ENCODE data around the gene GLIS1. TPM values are rescaled to one million over a fixed set of nuclear protein-coding genes. Genes with fewer than 3 reads are reported as not detected.
A peak's percentile ranks its signal among the peaks of the same experiment; 100 is the strongest.

The GLIS1 gene
- total RNA-seq, 1 donor from 2014 or later = 2.5 TPM

DNA sequence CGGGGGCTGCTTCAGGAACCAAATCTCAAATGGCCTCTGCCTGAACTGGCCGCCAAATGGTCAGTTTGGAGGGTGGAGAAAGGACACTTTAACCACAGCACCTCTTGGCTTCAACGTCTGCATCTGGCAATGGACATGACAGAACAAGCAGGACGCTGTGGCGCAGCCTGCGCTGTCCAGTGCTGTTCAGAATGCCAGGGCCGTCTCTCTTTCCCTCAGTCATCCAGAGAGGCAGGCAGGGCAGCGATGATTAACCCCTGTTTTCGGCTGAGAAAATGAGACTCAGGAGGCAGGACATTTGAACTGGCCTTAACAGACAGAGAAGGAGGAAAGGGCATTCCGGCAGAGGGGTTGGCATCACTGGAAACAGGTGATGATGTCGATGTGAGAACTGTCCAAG, 48.6 kb downstream of the GLIS1 start:
- DNase-seq (ENCODE audit: low read depth) = no peak
- no peak overlapping the region for H3K4me3 ChIP-seq (ENCODE audit: low read depth, low read length)
- TF ChIP-seq, protein P1, sequence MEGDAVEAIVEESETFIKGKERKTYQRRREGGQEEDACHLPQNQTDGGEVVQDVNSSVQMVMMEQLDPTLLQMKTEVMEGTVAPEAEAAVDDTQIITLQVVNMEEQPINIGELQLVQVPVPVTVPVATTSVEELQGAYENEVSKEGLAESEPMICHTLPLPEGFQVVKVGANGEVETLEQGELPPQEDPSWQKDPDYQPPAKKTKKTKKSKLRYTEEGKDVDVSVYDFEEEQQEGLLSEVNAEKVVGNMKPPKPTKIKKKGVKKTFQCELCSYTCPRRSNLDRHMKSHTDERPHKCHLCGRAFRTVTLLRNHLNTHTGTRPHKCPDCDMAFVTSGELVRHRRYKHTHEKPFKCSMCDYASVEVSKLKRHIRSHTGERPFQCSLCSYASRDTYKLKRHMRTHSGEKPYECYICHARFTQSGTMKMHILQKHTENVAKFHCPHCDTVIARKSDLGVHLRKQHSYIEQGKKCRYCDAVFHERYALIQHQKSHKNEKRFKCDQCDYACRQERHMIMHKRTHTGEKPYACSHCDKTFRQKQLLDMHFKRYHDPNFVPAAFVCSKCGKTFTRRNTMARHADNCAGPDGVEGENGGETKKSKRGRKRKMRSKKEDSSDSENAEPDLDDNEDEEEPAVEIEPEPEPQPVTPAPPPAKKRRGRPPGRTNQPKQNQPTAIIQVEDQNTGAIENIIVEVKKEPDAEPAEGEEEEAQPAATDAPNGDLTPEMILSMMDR (conservative IDR thresholded peaks at IDR 0.05; ENCODE audit: low read depth, low read length) = no peak

DNA sequence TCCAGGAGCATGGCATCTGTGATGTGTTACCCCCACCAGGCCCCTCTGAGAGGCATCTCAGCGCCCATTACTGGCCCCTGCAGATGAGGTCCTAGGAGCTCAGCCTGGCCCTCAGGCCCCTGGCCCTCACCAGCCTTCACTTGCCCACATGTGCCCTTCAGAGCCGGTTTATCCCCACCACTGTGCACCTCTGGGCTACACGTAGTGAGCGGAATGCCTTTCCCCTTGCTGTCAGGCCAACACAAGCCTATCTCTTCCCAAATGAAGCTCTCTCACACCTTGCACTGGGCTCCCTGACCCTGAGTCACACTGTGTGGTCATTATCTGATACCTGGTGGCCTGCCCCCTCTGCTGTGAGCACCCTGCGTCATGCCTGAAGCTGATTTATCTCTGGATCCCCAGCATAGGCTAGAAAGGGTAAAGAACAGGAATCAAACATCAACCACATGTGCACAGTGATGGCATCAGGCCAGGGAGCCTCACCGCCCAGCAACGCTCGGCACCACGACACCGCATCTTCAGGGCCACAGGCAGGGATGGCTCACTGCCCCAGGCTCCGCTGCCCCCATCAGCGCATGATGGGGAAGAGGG, 49.1 kb downstream of the GLIS1 start:
- TF ChIP-seq, protein P1 (conservative IDR thresholded peaks at IDR 0.05; ENCODE audit: low read depth, low read length) = no peak
- DNase-seq (ENCODE audit: low read depth) = no peak
- no peak overlapping the region for H3K4me3 ChIP-seq (ENCODE audit: low read depth, low read length)

DNA sequence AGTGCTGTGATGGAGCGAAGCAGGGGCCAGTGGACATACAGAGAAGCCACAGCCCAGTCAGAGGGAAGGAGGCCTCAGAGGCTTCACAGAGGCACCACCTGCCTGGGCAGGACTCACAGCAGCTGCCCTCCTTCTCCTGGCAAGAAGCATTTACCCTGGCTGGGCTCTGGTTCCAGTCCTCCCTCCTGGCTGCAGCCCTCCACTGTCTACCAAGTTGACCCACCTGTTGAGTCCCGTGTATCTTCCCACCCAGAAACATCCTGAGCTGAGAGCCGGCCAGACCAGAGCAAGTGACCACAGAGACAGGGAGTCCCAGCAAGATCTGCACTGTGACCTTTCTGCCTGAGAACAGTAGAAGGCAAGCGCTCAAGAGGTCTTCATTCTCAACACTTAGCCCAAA, 49.7 kb downstream of the GLIS1 start:
- TF ChIP-seq, protein P1 (conservative IDR thresholded peaks at IDR 0.05; ENCODE audit: low read depth, low read length) = no peak
- H3K4me3 ChIP-seq (ENCODE audit: low read depth, low read length) = no peak overlapping the region
- DNase-seq (ENCODE audit: low read depth) = no peak

DNA sequence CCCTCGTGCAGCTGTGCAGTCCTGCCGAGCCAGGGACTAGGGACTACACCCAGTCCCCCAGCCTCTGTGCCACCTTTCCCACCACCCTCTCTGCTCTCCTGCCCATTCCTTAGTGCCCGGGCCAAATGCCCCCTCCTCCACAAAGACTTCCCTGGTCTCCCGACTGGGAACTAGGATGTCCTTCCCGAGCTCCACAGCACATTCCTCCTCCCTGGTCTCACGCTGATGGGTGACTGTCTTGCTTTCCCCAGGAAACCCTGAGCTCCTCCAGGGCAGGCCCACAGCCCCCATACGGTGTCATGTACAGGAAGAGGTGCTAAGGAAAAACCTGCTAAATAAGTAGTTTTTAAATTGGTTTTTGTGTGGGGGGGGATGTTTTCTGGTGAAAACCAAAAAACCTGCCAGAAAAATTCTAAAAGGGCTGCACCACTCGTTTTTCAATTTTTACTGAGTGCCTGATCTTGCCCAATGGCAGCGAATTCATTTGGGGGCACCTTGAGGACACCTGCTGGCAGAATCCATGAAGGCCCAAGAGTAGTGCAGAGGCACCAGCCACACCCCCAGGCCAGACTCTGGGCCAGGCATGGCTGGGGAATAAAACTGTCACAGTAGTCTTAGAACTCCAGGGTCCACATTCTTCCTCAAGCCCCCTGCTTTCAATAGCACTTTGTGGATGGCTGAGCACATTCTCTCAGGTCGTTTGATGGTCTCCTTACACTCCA, 50.4 kb downstream of the GLIS1 start:
- TF ChIP-seq, protein P1 (conservative IDR thresholded peaks at IDR 0.05; ENCODE audit: low read depth, low read length) = peak; percentile 15
- no peak overlapping the region for H3K4me3 ChIP-seq (ENCODE audit: low read depth, low read length)
- DNase-seq (ENCODE audit: low read depth) = no peak

DNA sequence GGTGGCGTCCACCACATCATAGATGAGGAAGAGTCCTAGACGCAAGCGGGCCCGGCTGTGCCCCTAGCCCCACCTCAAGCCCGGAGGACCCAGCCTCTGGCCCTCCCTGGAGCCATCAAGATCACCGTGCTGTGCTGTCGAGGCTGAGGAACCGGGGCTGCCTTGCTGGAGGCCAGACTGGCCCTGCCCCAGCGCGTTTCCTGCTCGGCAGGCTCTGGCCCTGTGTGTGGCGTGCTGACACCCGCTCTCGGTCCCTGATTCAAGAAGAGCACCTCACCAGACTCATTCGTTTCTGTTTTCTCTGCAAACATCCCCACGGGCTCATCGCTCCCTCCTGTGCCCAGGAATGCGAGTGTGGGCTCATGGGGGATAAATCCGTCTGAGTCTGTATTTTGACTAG, 51.1 kb downstream of the GLIS1 start:
- H3K4me3 ChIP-seq (ENCODE audit: low read depth, low read length) = no peak overlapping the region
- DNase-seq (ENCODE audit: low read depth) = no peak
- TF ChIP-seq, protein P1 (conservative IDR thresholded peaks at IDR 0.05; ENCODE audit: low read depth, low read length) = no peak

DNA sequence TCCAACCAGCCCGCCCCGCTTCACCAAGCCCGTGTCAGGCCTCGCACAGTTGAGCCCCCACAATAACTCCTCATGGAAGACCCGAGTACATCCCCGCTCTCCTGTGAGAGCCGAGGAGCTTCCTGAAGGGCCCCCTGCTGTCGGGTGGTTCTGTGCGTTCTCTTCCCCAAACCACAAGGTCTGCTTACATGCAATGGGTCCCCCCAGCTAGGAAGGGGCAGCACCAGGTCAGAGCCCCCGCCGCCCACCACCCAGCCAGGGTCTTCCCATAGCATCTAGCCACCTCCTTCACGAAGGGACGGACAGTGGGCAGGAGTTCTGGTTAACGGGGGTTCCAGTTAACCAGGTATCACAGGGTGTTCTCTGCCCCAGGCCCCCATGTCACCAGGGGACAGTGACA, 51.5 kb downstream of the GLIS1 start:
- DNase-seq (ENCODE audit: low read depth) = no peak
- TF ChIP-seq, protein P1 (conservative IDR thresholded peaks at IDR 0.05; ENCODE audit: low read depth, low read length) = no peak
- H3K4me3 ChIP-seq (ENCODE audit: low read depth, low read length) = no peak overlapping the region

DNA sequence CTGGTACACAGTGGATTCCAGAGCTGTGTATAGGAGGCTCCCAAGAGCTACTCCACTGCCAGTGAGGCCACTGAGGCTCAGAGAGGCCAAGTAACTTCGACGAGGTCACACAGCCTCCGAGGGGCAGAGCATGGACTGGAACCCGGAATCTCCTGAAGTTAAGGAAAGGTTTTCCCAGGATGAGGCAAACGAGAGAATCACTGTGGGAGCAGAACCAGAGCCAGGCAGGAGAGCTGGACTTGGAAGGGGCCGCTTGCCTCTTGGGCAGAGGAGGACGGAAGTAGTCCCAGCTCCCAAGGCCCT, 52.0 kb downstream of the GLIS1 start:
- H3K4me3 ChIP-seq (ENCODE audit: low read depth, low read length) = no peak overlapping the region
- DNase-seq (ENCODE audit: low read depth) = no peak
- TF ChIP-seq, protein P1 (conservative IDR thresholded peaks at IDR 0.05; ENCODE audit: low read depth, low read length) = no peak
